Keratinocyte (primary cell): ENCODE measurements around the gene FANCD2OS. TPM values are rescaled to one million over a fixed set of nuclear protein-coding genes. Genes with fewer than 3 reads are reported as not detected.

Experiments used
- DNase-seq: peaks from one replicate; pipeline ENCODE4 v3.0.0-alpha.2; 2011; ENCODE audit warnings: low read depth, missing footprints, low spot score
- FAIRE-seq: peaks from 2 replicates; lab custom pipeline; 2011; peaks lifted over from hg19 to GRCh38; lab: Jason Lieb, UNC
- H2AFZ ChIP-seq: 2 replicates; pipeline ENCODE4 v1.6.0; 2012; ENCODE audit warnings: low read length, control low read depth, inconsistent platforms; ENCODE audit not compliant: control insufficient read depth
- H3K27ac ChIP-seq: 2 replicates; pipeline ENCODE4 v1.5.1; 2011; ENCODE audit warnings: low read length; ENCODE audit not compliant: control insufficient read depth, insufficient read depth
- H3K27me3 ChIP-seq: 3 replicates; pipeline ENCODE4 v1.6.0; 2011; ENCODE audit warnings: low read length; ENCODE audit not compliant: control insufficient read depth, insufficient read depth; ENCODE audit errors: extremely low read depth
- H3K36me3 ChIP-seq, 2 experiments: 2 replicates in 1 of 2; 3 replicates in 1 of 2; pipeline ENCODE4 v1.5.1; 2011; ENCODE audit warnings: low read length in 2 of 2, mild to moderate bottlenecking in 1 of 2; ENCODE audit not compliant: control insufficient read depth in 2 of 2, insufficient read depth in 2 of 2; ENCODE audit errors: extremely low read depth in 1 of 2
- H3K4me1 ChIP-seq: 3 replicates; pipeline ENCODE4 v1.5.1; 2011; ENCODE audit warnings: low read length; ENCODE audit not compliant: control insufficient read depth, insufficient read depth; ENCODE audit errors: extremely low read depth
- H3K4me2 ChIP-seq: 3 replicates; pipeline ENCODE4 v1.6.0; 2011; ENCODE audit warnings: low read depth, low read length; ENCODE audit not compliant: control insufficient read depth, insufficient read depth; ENCODE audit errors: extremely low read depth
- H3K4me3 ChIP-seq, 3 experiments: fragments of 200-600 bp in 1 of 3; sonication (generic) in 1 of 3; 2 replicates in 2 of 3; 3 replicates in 1 of 3; pipeline ENCODE4 v1.5.1; 2011 to 2016; ENCODE audit warnings: low read length in 3 of 3, mild to moderate bottlenecking in 3 of 3, control low read depth in 2 of 3, inconsistent platforms in 1 of 3, low read depth in 1 of 3, mixed read lengths in 1 of 3, mixed run types in 1 of 3, moderate library complexity in 1 of 3; ENCODE audit not compliant: control insufficient read depth in 2 of 3, insufficient read depth in 2 of 3; ENCODE audit errors: extremely low read depth in 1 of 3
- H3K79me2 ChIP-seq: 2 replicates; pipeline ENCODE4 v1.6.0; 2012; ENCODE audit warnings: low read length; ENCODE audit not compliant: control insufficient read depth, insufficient read depth
- H3K9ac ChIP-seq: 3 replicates; pipeline ENCODE4 v1.6.0; 2011; ENCODE audit warnings: low read length; ENCODE audit not compliant: control insufficient read depth, insufficient read depth; ENCODE audit errors: extremely low read depth
- H3K9me1 ChIP-seq: 3 replicates; pipeline ENCODE4 v1.6.0; 2011; ENCODE audit warnings: low read length; ENCODE audit not compliant: control insufficient read depth, insufficient read depth; ENCODE audit errors: extremely low read depth
- H3K9me3 ChIP-seq: 2 replicates; pipeline ENCODE4 v1.5.1; 2012; ENCODE audit warnings: low read depth, low read length; ENCODE audit not compliant: control insufficient read depth
- H4K20me1 ChIP-seq: 3 replicates; pipeline ENCODE4 v1.6.0; 2011; ENCODE audit warnings: low read length; ENCODE audit not compliant: control insufficient read depth, insufficient read depth; ENCODE audit errors: extremely low read depth
- EZH2 ChIP-seq: IDR thresholded peaks from one replicate; pipeline ENCODE4 v1.6.1; 2012; ENCODE audit warnings: inconsistent platforms, mild to moderate bottlenecking, low read length, moderate library complexity
- dilution Hi-C: fragments of 300-500 bp; cut with MboI; formaldehyde crosslinking; loops from one replicate; pipeline ENCODE4 v1.7.0; 2020; ENCODE audit warnings: low sequenced_read_pairs; ENCODE audit not compliant: extremely low pct_ligation_motif_present
- polyA plus RNA-seq, 5 experiments: library from polyadenylated mRNA; depleted of rRNA in 3 of 5; stranded (reverse) in 3 of 5; stranded (forward) in 1 of 5; unstranded in 1 of 5; fragments of >200 nt; gene quantifications; 1 replicate in 1 of 5; 2 replicates in 3 of 5; 3 replicates in 1 of 5; pipeline versions ENCODE4 v1.2.1 to v1.2.3, GENCODE V29; 2011 to 2012; ENCODE audit warnings: missing spikeins in 2 of 5, low read depth in 1 of 5, low replicate concordance in 1 of 5
- TF ChIP-seq, protein P1 (sequence below), 3 experiments: IDR thresholded peaks in 1 of 3; conservative IDR thresholded peaks in 1 of 3; optimal IDR thresholded peaks in 1 of 3; 2 replicates in 2 of 3; 3 replicates in 1 of 3; pipeline versions ENCODE3 to v1.5.1; 2011; ENCODE audit warnings: low read length in 3 of 3, mild to moderate bottlenecking in 3 of 3, moderate library complexity in 2 of 3, control low read depth in 1 of 3, inconsistent platforms in 1 of 3; ENCODE audit not compliant: insufficient read depth in 2 of 3; ENCODE audit errors: extremely low read depth in 1 of 3

FANCD2OS gene
- polyA plus RNA-seq, 1 donor (not counting 4 experiments of a cell fraction or from before 2014, with no cell fraction given), result not detected

- Histone ChIP-seq H3K36me3 (peaks cover 1 to 7% of the 10 kb centered on the region in 2 experiments), H3K27ac (no peak overlapping the region), H4K20me1 (no peaks in the 10 kb centered on the region), H3K4me1 (no peaks in the 10 kb centered on the region), H2AFZ (no peak overlapping the region), H3K4me3 (no peak overlapping the region), H3K4me2 (no peak overlapping the region), H3K9me3 (no peaks in the 10 kb centered on the region), H3K79me2 (no peaks in the 10 kb centered on the region), H3K9me1 (no peaks in the 10 kb centered on the region), H3K27me3 (no peaks in the 10 kb centered on the region), H3K9ac (no peak overlapping the region)
- dilution Hi-C loops, result no loop called here
- TF ChIP-seq, protein P1, sequence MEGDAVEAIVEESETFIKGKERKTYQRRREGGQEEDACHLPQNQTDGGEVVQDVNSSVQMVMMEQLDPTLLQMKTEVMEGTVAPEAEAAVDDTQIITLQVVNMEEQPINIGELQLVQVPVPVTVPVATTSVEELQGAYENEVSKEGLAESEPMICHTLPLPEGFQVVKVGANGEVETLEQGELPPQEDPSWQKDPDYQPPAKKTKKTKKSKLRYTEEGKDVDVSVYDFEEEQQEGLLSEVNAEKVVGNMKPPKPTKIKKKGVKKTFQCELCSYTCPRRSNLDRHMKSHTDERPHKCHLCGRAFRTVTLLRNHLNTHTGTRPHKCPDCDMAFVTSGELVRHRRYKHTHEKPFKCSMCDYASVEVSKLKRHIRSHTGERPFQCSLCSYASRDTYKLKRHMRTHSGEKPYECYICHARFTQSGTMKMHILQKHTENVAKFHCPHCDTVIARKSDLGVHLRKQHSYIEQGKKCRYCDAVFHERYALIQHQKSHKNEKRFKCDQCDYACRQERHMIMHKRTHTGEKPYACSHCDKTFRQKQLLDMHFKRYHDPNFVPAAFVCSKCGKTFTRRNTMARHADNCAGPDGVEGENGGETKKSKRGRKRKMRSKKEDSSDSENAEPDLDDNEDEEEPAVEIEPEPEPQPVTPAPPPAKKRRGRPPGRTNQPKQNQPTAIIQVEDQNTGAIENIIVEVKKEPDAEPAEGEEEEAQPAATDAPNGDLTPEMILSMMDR (optimal IDR thresholded peaks at IDR 0.05 in 1 of 3, IDR thresholded peaks at IDR 0.05 in 1 of 3, conservative IDR thresholded peaks at IDR 0.05 in 1 of 3; ENCODE audit: extremely low read depth in 1 of 3, insufficient read depth in 2 of 3, low read length in 3 of 3), result no peak
- no peak for TF ChIP-seq EZH2
- no peak for DNase-seq
- FAIRE-seq, result no peak
Observed at GRCh38 chr3:10155658-10156057, 47.6 kb upstream of the FANCD2OS start.

DNA sequence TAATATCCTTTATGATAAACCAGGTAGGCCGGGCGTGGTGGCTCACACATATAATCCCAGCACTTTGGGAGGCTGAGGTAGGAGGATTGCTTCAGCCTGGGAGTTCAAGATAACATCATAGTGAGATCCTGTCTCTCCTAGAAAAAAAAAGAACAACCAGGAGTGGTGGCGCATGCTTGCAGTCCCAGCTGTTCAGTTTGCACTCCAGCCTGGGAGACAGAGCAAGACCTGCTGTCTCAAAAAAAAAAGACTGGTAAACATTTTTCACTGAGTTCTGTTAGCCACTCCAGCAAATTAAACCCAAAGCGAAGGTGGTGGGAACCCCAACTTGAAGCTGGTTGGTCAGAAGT lies 47.0 kb upstream of the FANCD2OS start:
- DNase-seq (no peak), FAIRE-seq (no peak)
- H3K9me3 ChIP-seq, result no peaks in the 10 kb centered on the region
- no peaks in the 10 kb centered on the region for H3K4me1 ChIP-seq
- TF ChIP-seq, protein P1 (optimal IDR thresholded peaks at IDR 0.05 in 1 of 3, IDR thresholded peaks at IDR 0.05 in 1 of 3, conservative IDR thresholded peaks at IDR 0.05 in 1 of 3; ENCODE audit: extremely low read depth in 1 of 3, insufficient read depth in 2 of 3, low read length in 3 of 3), result no peak
- no peak for TF ChIP-seq EZH2
- no peak overlapping the region for H3K9ac ChIP-seq
- no peaks in the 10 kb centered on the region for H3K79me2 ChIP-seq
- no peaks in the 10 kb centered on the region for H3K9me1 ChIP-seq
- H3K4me3 ChIP-seq, result no peak overlapping the region
- no peak overlapping the region for H3K27ac ChIP-seq
- no peaks in the 10 kb centered on the region for H4K20me1 ChIP-seq
- dilution Hi-C loops, result no loop called here
- H3K4me2 ChIP-seq, result no peak overlapping the region
- peaks cover 1 to 9% of the 10 kb centered on the region in 2 experiments for H3K36me3 ChIP-seq
- H3K27me3 ChIP-seq, result no peaks in the 10 kb centered on the region
- no peak overlapping the region for H2AFZ ChIP-seq
